Left forelimb (tissue), 1 donor: ENCODE measurements around the gene CA14.
"Not testable (repeated sequence)": the region's sequence is repeated elsewhere in the genome, so short reads cannot be mapped to it uniquely, and the experiment has no call there.

Experiments
- DNase-seq: peaks from one replicate; pipeline ENCODE4 v3.0.0-alpha.2; 2018; ENCODE audit warnings: low spot score

Gene CA14

GRCh38 chr1:150235852-150236613 is 21.5 kb upstream of the CA14 start, which contains the start of gene ANP32E:
TSS of gene ANP32E (minus strand) at chr1:150236112. CDS start at chr1:150235786, 326 bp downstream.
- DNase-seq, result peak; percentile 97

- DNase-seq, result no peak
Observed at GRCh38 chr1:150236614-150237100, 20.9 kb upstream of the CA14 start.

- DNase-seq, result not testable (repeated sequence)
Observed at GRCh38 chr1:150237176-150237575, 20.4 kb upstream of the CA14 start.

- no peak for DNase-seq
Observed at GRCh38 chr1:150237746-150238145, 19.8 kb upstream of the CA14 start.

GRCh38 chr1:150243003-150243402 is 14.6 kb upstream of the CA14 start:
- DNase-seq, result no peak

- no peak for DNase-seq
Observed at GRCh38 chr1:150249936-150250335, 7.6 kb upstream of the CA14 start.

- no peak for DNase-seq
Observed at GRCh38 chr1:150256198-150256553, 1.4 kb upstream of the CA14 start.

GRCh38 chr1:150256554-150257341 is 826 bp upstream of the CA14 start:
- DNase-seq, result no peak

GRCh38 chr1:150259217-150259616 is 1.6 kb downstream of the CA14 start:
- DNase-seq, result no peak

GRCh38 chr1:150259758-150260669 is 2.4 kb downstream of the CA14 start:
- DNase-seq, result no peak

- no peak for DNase-seq
Observed at GRCh38 chr1:150261367-150261766, 3.8 kb downstream of the CA14 start.

GRCh38 chr1:150262388-150263320 is 5.1 kb downstream of the CA14 start:
- no peak for DNase-seq

GRCh38 chr1:150263549-150263948 is 6.0 kb downstream of the CA14 start:
- DNase-seq, result no peak

- no peak for DNase-seq
Observed at GRCh38 chr1:150267896-150268295, 10.3 kb downstream of the CA14 start.

GRCh38 chr1:150268340-150268704 is 10.7 kb downstream of the CA14 start:
- no peak for DNase-seq

- peak; percentile 97 for DNase-seq
Observed at GRCh38 chr1:150268705-150269403, 11.3 kb downstream of the CA14 start, which contains the start of gene APH1A. TSS of gene APH1A (minus strand) at chr1:150269016. CDS start at chr1:150268810, 206 bp downstream.

GRCh38 chr1:150269451-150269850 is 11.9 kb downstream of the CA14 start:
- no peak for DNase-seq

- no peak for DNase-seq
Observed at GRCh38 chr1:150271291-150271959, 13.9 kb downstream of the CA14 start.

GRCh38 chr1:150273311-150273710 is 15.7 kb downstream of the CA14 start:
- no peak for DNase-seq
